HL-60 (cell line): Measurements from ENCODE around the gene LIN7A.
A peak's percentile ranks its signal among the peaks of the same experiment; 100 is the strongest.
"Not testable (repeated sequence)": the region's sequence is repeated elsewhere in the genome, so short reads cannot be mapped to it uniquely, and the experiment has no call there.

Experiments
- DNase-seq, 2 experiments: peaks; one replicate each; pipeline ENCODE4 v3.0.0-alpha.2; 2010 to 2020; ENCODE audit warnings: low read depth in 1 of 2, low spot score in 1 of 2
- H3K27ac ChIP-seq: fragments of 250-450 bp; sonication (Bioruptor Pico); replicated peaks from 2 replicates; pipeline ENCODE4 v1.5.1; 2020; ENCODE audit warnings: mild to moderate bottlenecking, moderate library complexity
- H3K27me3 ChIP-seq: fragments of 250-450 bp; sonication (Bioruptor Pico); 2 replicates; pipeline ENCODE4 v1.5.1; 2021; ENCODE audit warnings: mild to moderate bottlenecking, moderate library complexity; ENCODE audit not compliant: insufficient read depth, poor library complexity, severe bottlenecking
- H3K4me3 ChIP-seq: replicated peaks from 2 replicates; pipeline ENCODE4 v1.5.1; 2011; ENCODE audit warnings: mild to moderate bottlenecking, control low read depth, low read length; ENCODE audit not compliant: insufficient read depth
- CTCF ChIP-seq: IDR thresholded peaks from one replicate; pipeline ENCODE4 v1.5.1; 2011; ENCODE audit warnings: low read length, control low read depth, inconsistent platforms; ENCODE audit not compliant: insufficient read depth
- GABPA ChIP-seq: IDR thresholded peaks from 2 replicates; pipeline ENCODE4 v1.6.1; 2012; ENCODE audit warnings: low read depth
- POLR2AphosphoS5 ChIP-seq: IDR thresholded peaks from 2 replicates; pipeline ENCODE4 v1.6.1; 2012; ENCODE audit warnings: low read depth
- REST ChIP-seq: IDR thresholded peaks from 2 replicates; pipeline ENCODE4 v1.6.1; 2012; ENCODE audit warnings: low read depth; ENCODE audit not compliant: insufficient replicate concordance
- SPI1 ChIP-seq: IDR thresholded peaks from 2 replicates; pipeline ENCODE4 v1.6.1; 2012; ENCODE audit warnings: low read depth, mild to moderate bottlenecking, borderline replicate concordance

LIN7A gene

GRCh38 chr12:80794551-80794950, 143.2 kb downstream of the LIN7A start:
- no peak for DNase-seq
- no peaks in the 10 kb centered on the region for H3K27me3 ChIP-seq
- TF ChIP-seq REST, result no peak
- TF ChIP-seq SPI1, result no peak
- no peak for TF ChIP-seq POLR2AphosphoS5
- TF ChIP-seq CTCF, result no peak
- TF ChIP-seq GABPA, result no peak
- H3K27ac ChIP-seq, result no peak overlapping the region
- no peak overlapping the region for H3K4me3 ChIP-seq

GRCh38 chr12:80792861-80793260, 144.9 kb downstream of the LIN7A start:
- no peak overlapping the region for H3K27ac ChIP-seq
- TF ChIP-seq GABPA, result no peak
- TF ChIP-seq REST, result no peak
- H3K27me3 ChIP-seq, result no peaks in the 10 kb centered on the region
- peak in 1 of 2 experiments; percentile 4 for DNase-seq
- H3K4me3 ChIP-seq, result no peak overlapping the region

GRCh38 chr12:80791863-80792262, 145.9 kb downstream of the LIN7A start:
- TF ChIP-seq GABPA, result no peak
- no peak for TF ChIP-seq CTCF
- no peak for TF ChIP-seq POLR2AphosphoS5
- no peak for TF ChIP-seq SPI1
- no peak for TF ChIP-seq REST
- DNase-seq, result no peak
- no peak overlapping the region for H3K4me3 ChIP-seq

GRCh38 chr12:80788407-80788806, 149.3 kb downstream of the LIN7A start:
- not testable (repeated sequence) for H3K27ac ChIP-seq, H3K27me3 ChIP-seq, DNase-seq, H3K4me3 ChIP-seq

More at GRCh38 chr12:80791863-80792262, 145.9 kb downstream of the LIN7A start:
- H3K27ac ChIP-seq, result no peak overlapping the region
- no peaks in the 10 kb centered on the region for H3K27me3 ChIP-seq

- H3K27me3 ChIP-seq, H3K27ac ChIP-seq, DNase-seq, H3K4me3 ChIP-seq: not testable (repeated sequence)
Observed at GRCh38 chr12:80782963-80783470, 154.7 kb downstream of the LIN7A start.
